Gastroesophageal sphincter (tissue), 3 donors: ENCODE measurements around the gene KLF3.

Source experiments
- POLR2A ChIP-seq, 2 donors: fragments of 450-650 bp; IDR thresholded peaks; one replicate each; pipeline ENCODE4 v1.6.1; 2017; ENCODE audit warnings: antibody characterized with exemption in 2 of 2, mild to moderate bottlenecking in 2 of 2, moderate library complexity in 1 of 2
- POLR2AphosphoS5 ChIP-seq: sonication (generic); formaldehyde crosslinking; IDR thresholded peaks from one replicate; pipeline ENCODE4 v1.6.1; 2017; ENCODE audit warnings: antibody characterized with exemption
- TF ChIP-seq, protein P1 (sequence below), 4 experiments: fragments of 200-600 bp in 2 of 4; fragments of 450-650 bp in 2 of 4; sonication (generic) in 1 of 4; IDR thresholded peaks; one replicate each; pipeline ENCODE4 v1.5.1; 2017 to 2019; ENCODE audit warnings: antibody characterized with exemption in 4 of 4, mild to moderate bottlenecking in 2 of 4, moderate library complexity in 2 of 4

DNA sequence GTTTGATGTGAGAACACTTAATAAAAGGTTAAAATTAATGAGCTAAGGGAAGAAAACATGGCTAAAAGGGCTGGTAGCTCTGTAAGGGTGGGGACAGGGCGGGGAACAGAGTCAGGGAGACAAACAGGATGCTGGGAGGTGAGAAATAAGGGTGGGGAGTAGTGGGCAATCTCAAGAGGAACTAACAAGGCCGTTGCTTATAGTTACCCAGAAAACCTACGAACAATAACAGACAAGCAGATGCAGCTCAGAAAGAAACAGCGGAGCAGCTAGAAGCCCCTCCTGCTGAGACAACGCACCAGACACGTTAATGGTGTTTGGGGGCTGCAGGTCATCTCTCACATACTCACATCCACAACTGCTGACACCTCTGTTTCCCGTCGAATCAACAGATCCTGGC lies 9.7 kb upstream of the KLF3 start:
- TF ChIP-seq, protein P1, sequence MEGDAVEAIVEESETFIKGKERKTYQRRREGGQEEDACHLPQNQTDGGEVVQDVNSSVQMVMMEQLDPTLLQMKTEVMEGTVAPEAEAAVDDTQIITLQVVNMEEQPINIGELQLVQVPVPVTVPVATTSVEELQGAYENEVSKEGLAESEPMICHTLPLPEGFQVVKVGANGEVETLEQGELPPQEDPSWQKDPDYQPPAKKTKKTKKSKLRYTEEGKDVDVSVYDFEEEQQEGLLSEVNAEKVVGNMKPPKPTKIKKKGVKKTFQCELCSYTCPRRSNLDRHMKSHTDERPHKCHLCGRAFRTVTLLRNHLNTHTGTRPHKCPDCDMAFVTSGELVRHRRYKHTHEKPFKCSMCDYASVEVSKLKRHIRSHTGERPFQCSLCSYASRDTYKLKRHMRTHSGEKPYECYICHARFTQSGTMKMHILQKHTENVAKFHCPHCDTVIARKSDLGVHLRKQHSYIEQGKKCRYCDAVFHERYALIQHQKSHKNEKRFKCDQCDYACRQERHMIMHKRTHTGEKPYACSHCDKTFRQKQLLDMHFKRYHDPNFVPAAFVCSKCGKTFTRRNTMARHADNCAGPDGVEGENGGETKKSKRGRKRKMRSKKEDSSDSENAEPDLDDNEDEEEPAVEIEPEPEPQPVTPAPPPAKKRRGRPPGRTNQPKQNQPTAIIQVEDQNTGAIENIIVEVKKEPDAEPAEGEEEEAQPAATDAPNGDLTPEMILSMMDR (IDR thresholded peaks at IDR 0.05): no peak
- TF ChIP-seq POLR2AphosphoS5: no peak
- TF ChIP-seq POLR2A (IDR thresholded peaks at IDR 0.05): no peak
